DMS153 treated with DMSO at 0.1 percent for 48 hours (cell line): ENCODE data around the gene ELANE.

Source experiments
- DNase-seq: peaks from one replicate; lab custom pipeline; 2025; ENCODE audit not compliant: unreplicated experiment; lab: John Stamatoyannopoulos, UW

ELANE gene

DNA sequence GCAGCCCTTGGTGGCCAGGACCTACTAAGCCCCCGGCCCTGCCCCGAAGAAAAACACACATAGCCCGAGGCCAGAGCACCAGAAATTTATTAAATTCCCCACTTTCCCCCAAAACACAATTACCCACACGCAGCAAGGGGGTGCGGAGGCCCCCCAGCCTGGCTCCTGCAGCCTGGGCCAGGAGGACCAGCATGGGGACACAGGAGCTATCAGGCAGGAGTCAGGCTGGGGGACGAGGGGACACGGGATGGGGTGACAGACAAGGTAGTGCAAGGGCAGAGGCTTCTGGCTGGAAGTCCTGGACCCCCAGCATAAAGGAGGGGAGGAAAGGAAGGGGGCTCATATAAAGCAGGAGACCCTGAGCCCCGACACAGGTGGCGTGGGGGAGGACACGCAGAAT is 44.3 kb downstream of the ELANE start:
- DNase-seq = no peak

GRCh38 chr19:896999-897398 is 44.9 kb downstream of the ELANE start:
- no peak for DNase-seq

GRCh38 chr19:897442-898039 is 45.4 kb downstream of the ELANE start:
- DNase-seq = no peak

GRCh38 chr19:898663-899062 is 46.6 kb downstream of the ELANE start:
- DNase-seq = no peak

- DNase-seq = no peak
These were observed 47.4 kb downstream of the ELANE start for GRCh38 chr19:899336-900042.

GRCh38 chr19:900043-900301 is 47.9 kb downstream of the ELANE start:
- no peak for DNase-seq

DNA sequence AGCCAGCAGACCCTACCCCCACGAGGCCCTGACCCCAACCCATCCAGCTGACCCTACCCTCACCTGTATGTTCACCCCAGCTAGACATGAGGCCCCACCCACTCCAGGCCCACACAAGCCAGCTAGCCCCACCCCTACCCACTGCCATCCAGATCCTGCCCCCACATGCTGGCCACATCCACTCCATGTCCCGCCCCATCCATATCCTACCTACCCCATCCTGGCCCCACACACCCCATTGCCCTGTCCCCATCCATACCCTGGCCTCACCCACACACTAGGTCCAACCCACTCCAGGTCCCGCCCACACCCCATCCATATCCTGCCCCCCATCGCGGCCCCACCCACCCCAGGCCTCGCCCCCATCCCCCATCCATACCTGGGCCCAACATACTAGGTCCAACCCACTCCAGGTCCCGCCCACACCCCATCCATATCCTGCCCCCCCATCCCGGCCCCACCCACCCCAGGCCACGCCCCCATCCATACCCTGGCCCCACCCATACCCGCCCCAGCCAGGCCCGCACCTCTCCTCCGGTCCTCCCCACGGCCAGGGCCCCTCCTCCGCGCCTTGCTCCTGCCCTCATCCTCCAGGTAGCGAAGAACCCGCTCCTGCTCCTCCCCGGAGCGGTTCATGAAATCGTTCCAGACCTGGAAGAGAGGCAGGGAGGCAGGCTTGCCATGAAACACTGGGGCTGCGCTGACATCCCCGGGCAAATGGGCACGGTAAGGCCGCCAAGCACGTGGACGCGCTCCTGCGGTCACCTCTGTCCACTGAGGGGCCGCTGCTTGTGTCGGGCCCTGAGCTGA is 48.4 kb downstream of the ELANE start:
- no peak for DNase-seq

- DNase-seq = no peak
These were observed 49.4 kb downstream of the ELANE start for GRCh38 chr19:901216-902092.

DNA sequence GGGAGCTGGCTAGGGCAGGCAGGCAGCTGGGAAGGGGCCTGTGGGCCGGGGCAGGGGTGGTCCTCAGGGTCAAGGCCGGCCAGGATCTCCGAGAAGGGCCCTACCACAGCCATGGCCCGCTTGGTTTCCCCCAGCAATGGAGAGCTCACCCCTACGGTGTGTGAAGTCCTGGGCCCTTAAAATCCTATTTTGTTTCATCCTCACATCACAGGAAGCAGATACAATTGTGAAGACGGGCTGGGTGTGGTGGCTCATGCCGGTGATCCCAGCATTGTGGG is 49.9 kb downstream of the ELANE start:
- no peak for DNase-seq

- no peak for DNase-seq
These were observed 50.5 kb downstream of the ELANE start for GRCh38 chr19:902446-903226.

DNA sequence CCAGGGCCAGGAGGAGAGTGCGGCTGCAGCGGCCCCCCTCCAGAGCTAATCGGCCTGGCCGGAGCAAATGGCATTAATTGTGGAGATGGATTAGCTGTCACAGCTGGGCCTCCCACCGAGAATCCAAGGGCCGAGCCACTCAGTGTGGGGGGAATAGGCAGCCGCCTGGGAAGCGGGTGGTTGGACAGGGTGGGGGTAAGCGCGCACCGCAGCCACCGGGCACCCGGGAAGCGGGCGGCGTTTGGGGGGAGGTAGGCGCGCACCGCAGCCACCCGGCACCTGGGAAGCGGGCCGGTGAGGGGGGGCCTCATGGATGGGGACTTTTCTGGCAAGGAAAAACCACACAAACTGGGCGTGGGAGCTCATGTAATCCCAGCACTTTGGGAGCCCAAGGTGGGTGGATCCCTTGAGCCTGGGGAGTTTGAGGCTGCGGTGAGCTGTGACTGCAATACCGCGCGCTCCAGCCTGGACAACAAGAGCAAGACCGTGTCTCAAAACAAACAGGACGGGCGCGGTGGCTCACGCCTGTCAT is 51.2 kb downstream of the ELANE start:
- no peak for DNase-seq

DNA sequence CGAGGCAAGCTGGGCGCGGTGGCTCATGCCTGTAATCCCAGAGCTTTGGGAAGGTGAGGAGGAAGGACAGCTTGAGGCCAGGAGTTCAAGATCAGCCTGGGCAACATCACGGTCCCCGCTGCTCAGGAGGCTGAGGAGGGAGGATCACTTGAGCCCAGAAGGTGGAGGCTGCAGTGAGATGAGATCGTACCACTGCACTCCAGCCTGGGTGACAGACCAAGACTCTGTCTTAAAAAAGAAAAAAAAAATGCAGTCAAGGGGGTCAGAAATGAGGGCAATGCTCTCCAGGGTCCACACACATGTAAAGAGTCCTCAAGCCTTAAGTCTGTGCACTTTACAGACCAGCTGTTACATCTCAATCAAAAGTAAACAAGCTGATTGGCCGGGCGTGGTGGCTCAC is 52.4 kb downstream of the ELANE start:
- DNase-seq = no peak
